Astrocyte (in vitro differentiated cells and primary cell): ENCODE measurements around the gene PNPO. TPM values are rescaled to one million over a fixed set of nuclear protein-coding genes. Genes with fewer than 3 reads are reported as not detected.

Experiments used
- DNase-seq: peaks from one replicate; pipeline ENCODE4 v3.0.0-alpha.2; 2010; ENCODE audit warnings: low read depth
- FAIRE-seq: peaks from 2 replicates; lab custom pipeline; 2011; peaks lifted over from hg19 to GRCh38; lab: Jason Lieb, UNC
- H2AFZ ChIP-seq: 2 replicates; pipeline ENCODE4 v1.6.0; 2012; ENCODE audit warnings: low read depth, low read length, inconsistent platforms
- H3K27ac ChIP-seq: 2 replicates; pipeline ENCODE4 v1.5.1; 2011; ENCODE audit warnings: low read depth, low read length, inconsistent platforms
- H3K27me3 ChIP-seq: 2 replicates; pipeline ENCODE4 v1.6.0; 2011; ENCODE audit warnings: low read length, inconsistent platforms; ENCODE audit not compliant: insufficient read depth
- H3K36me3 ChIP-seq: 2 replicates; pipeline ENCODE4 v1.5.1; 2011; ENCODE audit warnings: low read length, inconsistent platforms; ENCODE audit not compliant: insufficient read depth
- H3K4me1 ChIP-seq: 2 replicates; pipeline ENCODE4 v1.5.1; 2011; ENCODE audit warnings: low read length, inconsistent platforms; ENCODE audit not compliant: insufficient read depth
- H3K4me2 ChIP-seq: 2 replicates; pipeline ENCODE4 v1.6.0; 2012; ENCODE audit warnings: low read length, inconsistent platforms
- H3K4me3 ChIP-seq: 2 replicates; pipeline ENCODE4 v1.5.1; 2011; ENCODE audit warnings: low read depth, mild to moderate bottlenecking, low read length, inconsistent platforms; ENCODE audit not compliant: insufficient read depth
- H3K79me2 ChIP-seq: 2 replicates; pipeline ENCODE4 v1.6.0; 2012; ENCODE audit warnings: mild to moderate bottlenecking, low read length, inconsistent platforms; ENCODE audit not compliant: insufficient read depth
- H3K9ac ChIP-seq: 2 replicates; pipeline ENCODE4 v1.6.0; 2012; ENCODE audit warnings: mild to moderate bottlenecking, low read length, inconsistent platforms
- H3K9me3 ChIP-seq: 2 replicates; pipeline ENCODE4 v1.5.1; 2012; ENCODE audit warnings: low read depth, mild to moderate bottlenecking, low read length, inconsistent platforms; ENCODE audit not compliant: insufficient read depth
- H4K20me1 ChIP-seq: 2 replicates; pipeline ENCODE4 v1.6.0; 2012; ENCODE audit warnings: low read length, inconsistent platforms; ENCODE audit not compliant: insufficient read depth
- H3K27ac Mint-ChIP-seq: one replicate; pipeline ENCODE4 v1.8.0; 2021; ENCODE audit warnings: mild to moderate bottlenecking, mixed read lengths; ENCODE audit not compliant: unreplicated experiment
- H3K27me3 Mint-ChIP-seq: one replicate; pipeline ENCODE4 v1.8.0; 2021; ENCODE audit warnings: low read depth, mixed read lengths; ENCODE audit not compliant: unreplicated experiment
- H3K36me3 Mint-ChIP-seq: one replicate; pipeline ENCODE4 v1.8.0; 2021; ENCODE audit warnings: low read depth, mixed read lengths; ENCODE audit not compliant: unreplicated experiment
- H3K4me1 Mint-ChIP-seq: one replicate; pipeline ENCODE4 v1.8.0; 2021; ENCODE audit warnings: low read depth, mixed read lengths; ENCODE audit not compliant: unreplicated experiment
- H3K4me3 Mint-ChIP-seq: one replicate; pipeline ENCODE4 v1.8.0; 2021; ENCODE audit warnings: mild to moderate bottlenecking, moderate library complexity, mixed read lengths; ENCODE audit not compliant: unreplicated experiment
- H3K9me3 Mint-ChIP-seq: one replicate; pipeline ENCODE4 v1.8.0; 2021; ENCODE audit warnings: mild to moderate bottlenecking, mixed read lengths; ENCODE audit not compliant: unreplicated experiment
- CTCF ChIP-seq: IDR thresholded peaks from 2 replicates; pipeline ENCODE4 v1.5.1; 2011; ENCODE audit warnings: low read depth, mild to moderate bottlenecking, inconsistent platforms, low read length, moderate library complexity; ENCODE audit not compliant: insufficient read depth
- EZH2 ChIP-seq: IDR thresholded peaks from 2 replicates; pipeline ENCODE4 v1.6.1; 2012; ENCODE audit warnings: mild to moderate bottlenecking, low read length, inconsistent platforms; ENCODE audit not compliant: insufficient read depth
- total RNA-seq: library from RNA; stranded (reverse); gene quantifications from 2 replicates; pipeline ENCODE4 v1.2.1, GENCODE V29; 2021

Gene PNPO
- total RNA-seq, 1 donor from 2014 or later, result 12.0 TPM

- no peaks in the 10 kb centered on the region for H4K20me1 ChIP-seq
- no peak overlapping the region for H3K4me3 ChIP-seq
- no peaks in the 10 kb centered on the region for H3K79me2 ChIP-seq
- H3K9ac ChIP-seq, result no peak overlapping the region
- DNase-seq (no peak), FAIRE-seq (no peak)
- H3K27me3 ChIP-seq, result peaks cover 5% of the 10 kb centered on the region
- no peaks in the 10 kb centered on the region for H3K36me3 ChIP-seq
- H3K27me3 Mint-ChIP-seq, result peaks cover 31% of the 10 kb centered on the region
- H3K36me3 Mint-ChIP-seq, result peaks cover 9% of the 10 kb centered on the region
- no peak overlapping the region for H2AFZ ChIP-seq
- TF ChIP-seq EZH2 (no peak), CTCF (no peak)
- H3K4me2 ChIP-seq, result no peak overlapping the region
- H3K9me3 Mint-ChIP-seq, result peaks cover 6% of the 10 kb centered on the region
- H3K4me3 Mint-ChIP-seq, result no peak overlapping the region
- H3K4me1 Mint-ChIP-seq, result no peaks in the 10 kb centered on the region
- no peak overlapping the region for H3K27ac ChIP-seq
- no peak overlapping the region for H3K27ac Mint-ChIP-seq
- H3K9me3 ChIP-seq, result no peaks in the 10 kb centered on the region
- H3K4me1 ChIP-seq, result peaks cover 4% of the 10 kb centered on the region
Measured at GRCh38 chr17:47961406-47961805, 20.0 kb downstream of the PNPO start.

GRCh38 chr17:47962901-47963300 lies 21.5 kb downstream of the PNPO start:
- FAIRE-seq, result no peak
- no peaks in the 10 kb centered on the region for H3K79me2 ChIP-seq

More at GRCh38 chr17:47962901-47963300, 21.5 kb downstream of the PNPO start:
- H3K4me1 Mint-ChIP-seq, result peaks cover 7% of the 10 kb centered on the region
- Histone ChIP-seq H3K36me3 (no peaks in the 10 kb centered on the region), H3K4me2 (no peak overlapping the region), H3K4me1 (peaks cover 7% of the 10 kb centered on the region), H3K27me3 (peaks cover 5% of the 10 kb centered on the region), H3K4me3 (no peak overlapping the region), H3K9me3 (no peaks in the 10 kb centered on the region), H2AFZ (no peak overlapping the region), H3K9ac (no peak overlapping the region), H4K20me1 (no peaks in the 10 kb centered on the region), H3K27ac (no peak overlapping the region)
- DNase-seq, result no peak
- H3K27me3 Mint-ChIP-seq, result peaks cover 28% of the 10 kb centered on the region
- TF ChIP-seq EZH2 (no peak), CTCF (no peak)
- H3K4me3 Mint-ChIP-seq, result no peak overlapping the region
- no peak overlapping the region for H3K27ac Mint-ChIP-seq
- peaks cover 9% of the 10 kb centered on the region for H3K36me3 Mint-ChIP-seq
- H3K9me3 Mint-ChIP-seq, result peaks cover 6% of the 10 kb centered on the region
